ENCODE measurements around the gene HOXB2.
A peak's percentile ranks its signal among the peaks of the same experiment; 100 is the strongest.

The HOXB2 gene

GRCh38 chr17:48561884-48562810 lies 17.2 kb upstream of the HOXB2 start (continued):
- 0 out of 2 replicates have a peak, but pooled peaks have one; percentile 27 for TF ChIP-seq ZNF518A (tag by site-specific recombination; conservative IDR thresholded peaks at IDR 0.05; ENCODE audit: low read depth)
- peak; percentile 15; the same call in 1 of the 2 replicates for TF ChIP-seq ZIC2 (tag by site-specific recombination; IDR thresholded peaks at IDR 0.05)
- TF ChIP-seq ZNF624 (tag by site-specific recombination; IDR thresholded peaks at IDR 0.05): no peak
- no peak for TF ChIP-seq KLF16 (tag by site-specific recombination; IDR thresholded peaks at IDR 0.05)
- TF ChIP-seq ZNF513 (tag by site-specific recombination; IDR thresholded peaks at IDR 0.05): peak; percentile 85
- TF ChIP-seq ZNF555 (tag by site-specific recombination; conservative IDR thresholded peaks at IDR 0.05): no peak
- TF ChIP-seq ZNF423 (tag by site-specific recombination; IDR thresholded peaks at IDR 0.05): peak; percentile 32; the same call in 1 of the 2 replicates
- no peak for TF ChIP-seq ZNF426 (tag by site-specific recombination; IDR thresholded peaks at IDR 0.05)
- TF ChIP-seq ZNF138 (tag by site-specific recombination; IDR thresholded peaks at IDR 0.05; ENCODE audit: borderline replicate concordance): no peak
- TF ChIP-seq ZNF692 (tag by site-specific recombination; IDR thresholded peaks at IDR 0.05): 0 out of 2 replicates have a peak, but pooled peaks have one; percentile 46
- TF ChIP-seq ZNF266 (tag by site-specific recombination; IDR thresholded peaks at IDR 0.05; ENCODE audit: low read depth): no peak
- peak; percentile 75 for TF ChIP-seq INSM2 (tag by site-specific recombination; IDR thresholded peaks at IDR 0.05)
- no peak for TF ChIP-seq ZNF10 (tag by site-specific recombination; IDR thresholded peaks at IDR 0.05)
- peak; percentile 88; the same call in 1 of the 2 replicates for TF ChIP-seq MZF1 (tag by site-specific recombination; IDR thresholded peaks at IDR 0.05; ENCODE audit: borderline replicate concordance)
- peak; percentile 72; the same call in 1 of the 2 replicates for TF ChIP-seq ZSCAN30 (tag by site-specific recombination; IDR thresholded peaks at IDR 0.05)
- peak; percentile 58 for TF ChIP-seq ZNF398 (tag by site-specific recombination; IDR thresholded peaks at IDR 0.05)
- no peak for TF ChIP-seq ZFP41 (tag by site-specific recombination; IDR thresholded peaks at IDR 0.05; ENCODE audit: borderline replicate concordance)
- no peak for TF ChIP-seq ZNF626 (tag by site-specific recombination; IDR thresholded peaks at IDR 0.05)
- TF ChIP-seq PATZ1 (tag by site-specific recombination; IDR thresholded peaks at IDR 0.05): peak; percentile 83
- no peak for TF ChIP-seq ZNF146 (tag by site-specific recombination; IDR thresholded peaks at IDR 0.05)
- TF ChIP-seq ZNF112 (tag by site-specific recombination; IDR thresholded peaks at IDR 0.05): no peak
- no peak for TF ChIP-seq ZNF560 (tag by site-specific recombination; IDR thresholded peaks at IDR 0.05; ENCODE audit: borderline replicate concordance)
- peak; percentile 70 for TF ChIP-seq ZNF341 (tag by site-specific recombination; IDR thresholded peaks at IDR 0.05; ENCODE audit: low read depth)
- TF ChIP-seq FEZF1 (tag by site-specific recombination; IDR thresholded peaks at IDR 0.05): peak; percentile 97
